Heart left ventricle (tissue), 16 donors: ENCODE data around the gene PLEKHA6. TPM values are rescaled to one million over a fixed set of nuclear protein-coding genes. Genes with fewer than 3 reads are reported as not detected.
A peak's percentile ranks its signal among the peaks of the same experiment; 100 is the strongest.

Source experiments
- ATAC-seq, 4 donors: fragments of 200-7000 bp; cut with Tn5 transposase; one replicate each; pipeline ENCODE4 v1.9.1; 2020 to 2022; ENCODE audit warnings: moderate library complexity in 4 of 4, mild to moderate bottlenecking in 3 of 4, moderate number of reproducible peaks in 1 of 4
- DNase-seq, 5 donors: peaks; one replicate each; pipeline ENCODE4 v3.0.0-alpha.2; 2020
- H3K27ac ChIP-seq, 12 donors: fragments of 200-600 bp; sonication (generic) in 4 of 12; one replicate each; pipeline versions ENCODE4 v1.5.0 to v1.8.0; 2016 to 2022; ENCODE audit warnings: mild to moderate bottlenecking in 2 of 12
- H3K27me3 ChIP-seq, 9 donors: fragments of 200-600 bp; sonication (generic) in 2 of 9; one replicate each; pipeline versions ENCODE4 v1.5.1 to v1.8.0; 2016 to 2022; ENCODE audit warnings: mild to moderate bottlenecking in 3 of 9
- H3K36me3 ChIP-seq, 9 donors: fragments of 200-600 bp; sonication (generic) in 2 of 9; one replicate each; pipeline versions ENCODE4 v1.5.0 to v1.8.0; 2018 to 2022; ENCODE audit warnings: mild to moderate bottlenecking in 2 of 9
- H3K4me1 ChIP-seq, 12 donors: fragments of 200-600 bp; sonication (generic) in 4 of 12; one replicate each; pipeline versions ENCODE4 v1.5.0 to v1.8.0; 2016 to 2022; ENCODE audit warnings: mild to moderate bottlenecking in 3 of 12
- H3K4me3 ChIP-seq, 12 donors: fragments of 200-600 bp; sonication (generic) in 4 of 12; one replicate each; pipeline versions ENCODE4 v1.5.0 to v1.8.0; 2017 to 2022; ENCODE audit warnings: mild to moderate bottlenecking in 9 of 12, moderate library complexity in 4 of 12
- H3K9me3 ChIP-seq, 12 donors: fragments of 200-600 bp; sonication (generic) in 4 of 12; one replicate each; pipeline versions ENCODE4 v1.5.0 to v1.8.0; 2016 to 2022; ENCODE audit warnings: mild to moderate bottlenecking in 1 of 12
- POLR2A ChIP-seq, 2 donors: fragments of 450-650 bp; IDR thresholded peaks; one replicate each; pipeline ENCODE4 v1.6.1; 2017; ENCODE audit warnings: antibody characterized with exemption in 2 of 2, mild to moderate bottlenecking in 2 of 2, moderate library complexity in 2 of 2
- WGBS, 4 donors: extraction: QIAGEN DNeasy Blood & Tissue Kit in 2 of 4; methylation state at CpG; one replicate each; pipeline versions ENCODE4 v1.1.5 to v1.1.7; 2013 to 2018; 5-methylcytosine and 5-hydroxymethylcytosine counted together
- intact Hi-C, 10 donors: fragments of 100-400 bp; cut with DNase I; formaldehyde crosslinking; loops; one replicate each; pipeline versions ENCODE4 v1.11.1 to v1.14.2; 2022
- polyA plus RNA-seq, 2 donors: library from polyadenylated mRNA; stranded (reverse); fragments of 200-250 nt; gene quantifications; one replicate each; pipeline ENCODE4 v1.2.3, GENCODE V29; 2013
- total RNA-seq, 9 donors: library from RNA; depleted of rRNA in 2 of 9; stranded (reverse); fragments of >200 nt in 2 of 9; fragmentation: NEBNext Ultra II Directional in 3 of 9; extraction: Animal tissue kit (Norgen Biotek cat#: 25700) in 3 of 9; gene quantifications; one replicate each; pipeline versions ENCODE4 v1.1.0 to v1.2.4, GENCODE V29; 2016 to 2023
- TF ChIP-seq, protein P1 (sequence below), 12 donors: fragments of 200-600 bp; sonication (generic) in 4 of 12; IDR thresholded peaks; one replicate each; pipeline versions ENCODE4 v1.5.0 to v1.8.0; 2018 to 2022; ENCODE audit warnings: antibody characterized with exemption in 12 of 12, mild to moderate bottlenecking in 5 of 12
- donor health status: ischemic (EF 13 %, LVEDD 7.1; RV severe dilation, severe dysfunction).
- donor health status: healthy with polysubstance abuse.
- donor health status: DM: no; HTN: yes; CAD: no.
- donor health status: DM: no; HTN: no; CAD: no.
- donor health status: ischemic (EF 25% LVEDD 6.9; RV normal size, moderate dysfunction).
- donor health status: ischemic (EF 25% LVEDD 5.7; RV mildly dilated, moderate dysfunction).
- donor health status: healthy.
- donor health status: DM: yes; HTN: yes; CAD: no.
- donor health status: ischemic (EF 35%, LVEDD 5.7; RV mildly dilated, moderate dysfunction).
- donor health status: nonischemic (EF 11% LVEDD 7.7; RV severe dilation, severe dysfunction).
- donor health status: DM: yes; HTN: yes; CAD: no.
- donor health status: PGD.
- donor health status: ischemic (EF 29% LVEDD 5.4; RV normal size, mild dysfunction).
- donor health status: nonischemic (EF 23%, LVEDD 6.1; RV moderate dilation, normal function).

PLEKHA6 gene
- total and polyA plus RNA-seq, 11 donors, result 5.2 to 33.2 (median 18.9) TPM

GRCh38 chr1:204368996-204369726 is 9.4 kb upstream of the PLEKHA6 start:
- Histone ChIP-seq H3K9me3 (no peaks in the 10 kb centered on the region), H3K4me1 (peaks cover 0 to 3% (median 0%) of the 10 kb centered on the region in 12 donors), H3K4me3 (no peak overlapping the region), H3K27ac (no peak overlapping the region), H3K36me3 (no peaks in the 10 kb centered on the region), H3K27me3 (peaks cover 0 to 3% (median 0%) of the 10 kb centered on the region in 9 donors)
- TF ChIP-seq POLR2A (IDR thresholded peaks at IDR 0.05), result no peak
- TF ChIP-seq, protein P1, sequence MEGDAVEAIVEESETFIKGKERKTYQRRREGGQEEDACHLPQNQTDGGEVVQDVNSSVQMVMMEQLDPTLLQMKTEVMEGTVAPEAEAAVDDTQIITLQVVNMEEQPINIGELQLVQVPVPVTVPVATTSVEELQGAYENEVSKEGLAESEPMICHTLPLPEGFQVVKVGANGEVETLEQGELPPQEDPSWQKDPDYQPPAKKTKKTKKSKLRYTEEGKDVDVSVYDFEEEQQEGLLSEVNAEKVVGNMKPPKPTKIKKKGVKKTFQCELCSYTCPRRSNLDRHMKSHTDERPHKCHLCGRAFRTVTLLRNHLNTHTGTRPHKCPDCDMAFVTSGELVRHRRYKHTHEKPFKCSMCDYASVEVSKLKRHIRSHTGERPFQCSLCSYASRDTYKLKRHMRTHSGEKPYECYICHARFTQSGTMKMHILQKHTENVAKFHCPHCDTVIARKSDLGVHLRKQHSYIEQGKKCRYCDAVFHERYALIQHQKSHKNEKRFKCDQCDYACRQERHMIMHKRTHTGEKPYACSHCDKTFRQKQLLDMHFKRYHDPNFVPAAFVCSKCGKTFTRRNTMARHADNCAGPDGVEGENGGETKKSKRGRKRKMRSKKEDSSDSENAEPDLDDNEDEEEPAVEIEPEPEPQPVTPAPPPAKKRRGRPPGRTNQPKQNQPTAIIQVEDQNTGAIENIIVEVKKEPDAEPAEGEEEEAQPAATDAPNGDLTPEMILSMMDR (IDR thresholded peaks at IDR 0.05), result no peak
- WGBS, 4 donors, result 59 to 70% (median 66%) methylated on average over 13 of the region's 13 CpGs
- no peak for DNase-seq
- intact Hi-C loops, result loop anchor here in 2 of 10 donors (5.0 to 10.0 kb wide), 2 partner anchors 504 to 507 kb away; partner anchors contain the start of gene SNRPE (in 2 of the 2)
- no peak for ATAC-seq

DNA sequence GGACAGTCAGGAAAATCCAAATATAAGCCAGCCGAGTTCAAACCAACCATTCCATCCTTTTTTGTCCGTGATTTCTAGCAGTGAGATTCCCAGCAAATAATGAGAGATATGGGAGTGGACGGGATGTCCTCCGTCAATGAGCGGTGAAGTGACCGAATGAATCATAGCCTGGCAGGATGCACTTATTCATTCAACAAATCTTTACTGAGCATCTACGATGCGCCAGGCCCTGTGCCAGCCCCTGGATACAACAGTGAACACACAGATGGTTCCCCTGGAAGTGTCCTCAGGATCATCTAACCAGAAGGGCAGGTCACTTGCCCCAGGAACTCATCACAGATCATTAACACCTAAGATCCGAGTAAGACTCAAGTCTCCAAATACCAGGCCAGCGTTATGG is 8.2 kb upstream of the PLEKHA6 start:
- TF ChIP-seq, protein P1 (IDR thresholded peaks at IDR 0.05), result no peak
- peaks cover 1 to 13% (median 11%) of the 10 kb centered on the region in 12 donors for H3K4me1 ChIP-seq
- DNase-seq (no peak), ATAC-seq (no peak)
- intact Hi-C loops, result loop anchor here in 3 of 10 donors (2.0 to 10.0 kb wide), 3 partner anchors 207 to 506 kb away; partner anchors contain the start of gene SNRPE (in 2 of the 3)
- H3K4me3 ChIP-seq, result no peak overlapping the region
- WGBS, 4 donors, result 65 to 73% (median 70%) methylated on average over 10 of the region's 10 CpGs
- no peak overlapping the region for H3K27ac ChIP-seq
- H3K9me3 ChIP-seq, result no peaks in the 10 kb centered on the region
- no peaks in the 10 kb centered on the region for H3K36me3 ChIP-seq
- peaks cover 0 to 3% (median 0%) of the 10 kb centered on the region in 9 donors for H3K27me3 ChIP-seq

GRCh38 chr1:204367193-204367858 is 7.6 kb upstream of the PLEKHA6 start:
- no peak for TF ChIP-seq POLR2A (IDR thresholded peaks at IDR 0.05)
- TF ChIP-seq, protein P1 (IDR thresholded peaks at IDR 0.05), result no peak
- Histone ChIP-seq H3K4me3 (no peak overlapping the region), H3K9me3 (no peaks in the 10 kb centered on the region), H3K27ac (no peak overlapping the region), H3K4me1 (peaks cover 4 to 17% (median 15%) of the 10 kb centered on the region in 12 donors), H3K27me3 (peaks cover 0 to 3% (median 0%) of the 10 kb centered on the region in 9 donors), H3K36me3 (no peaks in the 10 kb centered on the region)
- intact Hi-C loops, result loop anchor here in 3 of 10 donors (2.0 to 10.0 kb wide), 3 partner anchors 207 to 505 kb away; partner anchors contain the start of gene SNRPE (in 2 of the 3)
- ATAC-seq, result no peak
- 60 to 68% (median 63%) methylated on average over 16 of the region's 16 CpGs for WGBS, 4 donors
- no peak for DNase-seq

DNA sequence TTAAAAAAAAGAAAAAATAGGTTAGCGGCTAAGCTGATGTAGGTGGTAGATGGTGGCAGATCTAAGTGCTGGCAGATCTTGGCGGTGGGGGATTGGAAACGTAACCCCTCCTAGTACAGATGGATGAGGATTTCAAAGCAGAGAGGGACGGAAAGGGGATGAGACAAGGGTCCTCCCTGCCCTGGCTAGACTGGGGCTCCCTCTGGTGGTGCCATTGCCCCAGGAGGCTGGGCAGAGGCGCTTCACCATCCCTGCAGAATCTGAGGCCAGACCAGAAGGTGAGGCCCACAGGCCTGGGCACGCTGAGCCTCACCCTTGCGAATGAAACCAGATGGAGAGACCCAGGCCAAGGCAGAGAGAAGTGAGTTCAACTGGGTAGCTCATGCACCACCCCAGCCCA is 7.0 kb upstream of the PLEKHA6 start:
- intact Hi-C loops, result loop anchor here in 3 of 10 donors (2.0 to 10.0 kb wide), 3 partner anchors 206 to 504 kb away; partner anchors contain the start of gene SNRPE (in 2 of the 3)
- TF ChIP-seq, protein P1 (IDR thresholded peaks at IDR 0.05), result peak in 11 of 12 donors; percentile 6 to 33 (median 12)
- no peak for TF ChIP-seq POLR2A (IDR thresholded peaks at IDR 0.05)
- WGBS, 4 donors, result 87 to 95% (median 90%) methylated on average over 7 of the region's 7 CpGs
- Histone ChIP-seq H3K27ac (no peak overlapping the region), H3K4me1 (peaks cover 4 to 17% (median 15%) of the 10 kb centered on the region in 12 donors), H3K4me3 (no peak overlapping the region), H3K36me3 (no peaks in the 10 kb centered on the region), H3K9me3 (no peaks in the 10 kb centered on the region), H3K27me3 (peaks cover 0 to 3% (median 0%) of the 10 kb centered on the region in 9 donors)
- DNase-seq, result no peak
- no peak for ATAC-seq
